Measurements from ENCODE around the gene SS18. TPM values are rescaled to one million over a fixed set of nuclear protein-coding genes. Genes with fewer than 3 reads are reported as not detected.

Gene SS18
- total RNA-seq, 4 donors from 2014 or later = 140 to 386 (median 207) TPM

DNA sequence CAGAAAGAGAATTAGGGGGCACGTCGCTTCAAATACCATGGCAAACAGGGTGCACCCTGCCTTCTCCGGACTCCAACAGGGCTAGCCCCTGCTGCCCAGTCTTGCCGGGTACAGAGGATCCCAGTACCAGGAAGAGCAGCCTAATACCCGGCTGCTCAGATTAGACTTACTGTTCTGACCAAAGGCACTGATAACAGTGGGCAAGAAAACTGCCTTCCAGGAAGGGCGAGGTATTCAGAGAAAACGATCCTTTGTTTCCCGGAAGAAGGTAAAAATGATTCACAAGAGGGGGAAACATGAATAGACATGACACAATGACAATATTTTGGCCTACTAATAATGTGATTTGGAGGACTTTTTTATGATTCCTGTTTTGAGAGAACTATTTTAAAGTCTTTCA is 99.9 kb downstream of the SS18 start:
- Histone ChIP-seq H3K36me3 (no peaks in the 10 kb centered on the region), H3K4me3 (no peak overlapping the region), H3K27me3 (no peaks in the 10 kb centered on the region), H3K4me1 (no peaks in the 10 kb centered on the region), H3K9me3 (no peaks in the 10 kb centered on the region), H3K27ac (no peak overlapping the region)
- WGBS = 82% methylated on average over 8 of the region's 8 CpGs
- DNase-seq (ENCODE audit: low spot score in 2 of 2) = no peak
- TF ChIP-seq POLR2AphosphoS5 (IDR thresholded peaks at IDR 0.05) = no peak

- Histone ChIP-seq H3K27me3 (no peaks in the 10 kb centered on the region), H3K4me3 (no peak overlapping the region), H3K9me3 (no peaks in the 10 kb centered on the region), H3K36me3 (no peaks in the 10 kb centered on the region), H3K4me1 (no peaks in the 10 kb centered on the region), H3K27ac (no peak overlapping the region)
- 32% methylated on average over 1 of the region's 1 CpG for WGBS
- TF ChIP-seq CTCF (IDR thresholded peaks at IDR 0.05) (no peak), POLR2AphosphoS5 (IDR thresholded peaks at IDR 0.05) (no peak), EP300 (IDR thresholded peaks at IDR 0.05) (no peak), POLR2A (IDR thresholded peaks at IDR 0.05) (no peak)
- no peak for DNase-seq (ENCODE audit: low spot score in 2 of 2)
These were observed 104.6 kb downstream of the SS18 start for GRCh38 chr18:25985707-25986394.

DNA sequence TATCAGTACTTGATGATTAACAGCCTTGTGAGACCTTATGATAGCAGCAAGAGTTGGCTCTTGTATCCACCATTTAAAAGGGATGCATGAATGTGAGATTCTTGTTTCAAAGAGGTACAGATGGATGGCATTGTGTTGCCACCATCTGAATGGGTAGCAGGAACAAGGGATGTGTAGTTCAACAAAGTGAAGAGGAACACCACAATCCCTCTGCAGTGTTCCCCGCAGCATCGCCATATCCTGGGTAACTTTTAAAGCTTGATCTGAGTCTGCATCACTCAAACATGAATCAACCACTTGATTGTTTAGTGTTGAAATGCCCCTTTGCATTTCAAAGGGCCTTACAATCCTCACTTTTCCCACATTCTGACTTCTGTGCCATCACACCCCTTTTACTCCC is 106.7 kb downstream of the SS18 start:
- DNase-seq (ENCODE audit: low spot score in 2 of 2) = no peak
- Histone ChIP-seq H3K4me1 (no peaks in the 10 kb centered on the region), H3K9me3 (no peaks in the 10 kb centered on the region), H3K4me3 (no peak overlapping the region), H3K27me3 (no peaks in the 10 kb centered on the region), H3K27ac (no peak overlapping the region), H3K36me3 (no peaks in the 10 kb centered on the region)
- TF ChIP-seq EP300 (IDR thresholded peaks at IDR 0.05) = no peak
- TF ChIP-seq CTCF (IDR thresholded peaks at IDR 0.05) = no peak
- TF ChIP-seq POLR2AphosphoS5 (IDR thresholded peaks at IDR 0.05) = no peak
- TF ChIP-seq POLR2A (IDR thresholded peaks at IDR 0.05) = no peak
- whole genome bisulfite sequencing = 96% methylated on average over 2 of the region's 2 CpGs

DNA sequence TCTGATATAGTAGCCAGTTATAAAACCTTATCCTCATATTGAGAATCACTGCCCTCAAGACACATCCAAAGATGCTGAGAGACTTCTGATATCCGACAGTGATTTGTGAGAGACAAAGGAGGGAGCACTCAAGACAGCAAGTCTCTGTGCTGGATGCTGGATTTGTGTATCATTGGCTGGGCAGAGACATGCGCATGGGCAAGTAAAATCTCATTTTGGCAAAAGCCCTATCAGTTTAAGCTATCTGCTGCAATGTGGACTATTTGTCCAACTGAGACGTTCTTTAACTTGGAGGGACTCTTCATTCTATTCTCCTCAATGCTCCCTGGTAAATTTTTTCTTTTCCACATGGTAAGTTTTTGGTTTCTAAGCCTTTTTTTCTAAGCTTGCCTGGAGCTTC is 107.5 kb downstream of the SS18 start:
- Histone ChIP-seq H3K36me3 (no peaks in the 10 kb centered on the region), H3K27ac (no peak overlapping the region), H3K9me3 (no peaks in the 10 kb centered on the region), H3K4me1 (no peaks in the 10 kb centered on the region), H3K27me3 (no peaks in the 10 kb centered on the region), H3K4me3 (no peak overlapping the region)
- 84% methylated on average over 3 of the region's 3 CpGs for WGBS
- no peak for DNase-seq (ENCODE audit: low spot score in 2 of 2)
- TF ChIP-seq CTCF (IDR thresholded peaks at IDR 0.05) (no peak), EP300 (IDR thresholded peaks at IDR 0.05) (no peak), POLR2AphosphoS5 (IDR thresholded peaks at IDR 0.05) (no peak), POLR2A (IDR thresholded peaks at IDR 0.05) (no peak)

DNA sequence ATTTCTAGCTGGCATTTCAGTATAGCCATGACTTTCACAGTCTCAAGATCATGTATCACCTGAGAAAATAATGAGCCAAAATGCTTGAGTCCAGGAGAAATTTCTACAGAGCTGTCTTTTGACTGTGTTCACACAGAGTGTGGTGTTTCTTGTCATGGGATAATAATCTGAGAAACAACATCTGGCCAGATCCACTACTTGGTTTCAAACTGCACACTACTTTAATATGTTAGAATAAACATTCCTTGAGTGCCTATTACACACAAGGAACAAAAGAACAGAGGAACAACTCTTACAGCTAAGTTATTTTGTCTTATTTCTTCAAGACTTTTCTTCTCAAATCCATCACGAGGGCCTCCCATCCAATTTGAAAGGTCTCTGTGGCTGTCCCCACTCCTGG is 108.3 kb downstream of the SS18 start:
- H3K4me3 ChIP-seq = no peak overlapping the region
- H3K9me3 ChIP-seq = no peaks in the 10 kb centered on the region
- H3K27ac ChIP-seq = no peak overlapping the region
- H3K27me3 ChIP-seq = no peaks in the 10 kb centered on the region
- no peaks in the 10 kb centered on the region for H3K36me3 ChIP-seq
- WGBS = 53% methylated on average over 1 of the region's 1 CpG
- H3K4me1 ChIP-seq = no peaks in the 10 kb centered on the region
- TF ChIP-seq CTCF (IDR thresholded peaks at IDR 0.05) (no peak), EP300 (IDR thresholded peaks at IDR 0.05) (no peak), POLR2AphosphoS5 (IDR thresholded peaks at IDR 0.05) (no peak), POLR2A (IDR thresholded peaks at IDR 0.05) (no peak)
- no peak for DNase-seq (ENCODE audit: low spot score in 2 of 2)

Data from suprapubic skin (tissue), 4 donors.